Measurements from ENCODE around the gene LCP1. TPM values are rescaled to one million over a fixed set of nuclear protein-coding genes. Genes with fewer than 3 reads are reported as not detected.

Gene LCP1
- total RNA-seq, 1 experiment from 2014 or later = not detected

DNA sequence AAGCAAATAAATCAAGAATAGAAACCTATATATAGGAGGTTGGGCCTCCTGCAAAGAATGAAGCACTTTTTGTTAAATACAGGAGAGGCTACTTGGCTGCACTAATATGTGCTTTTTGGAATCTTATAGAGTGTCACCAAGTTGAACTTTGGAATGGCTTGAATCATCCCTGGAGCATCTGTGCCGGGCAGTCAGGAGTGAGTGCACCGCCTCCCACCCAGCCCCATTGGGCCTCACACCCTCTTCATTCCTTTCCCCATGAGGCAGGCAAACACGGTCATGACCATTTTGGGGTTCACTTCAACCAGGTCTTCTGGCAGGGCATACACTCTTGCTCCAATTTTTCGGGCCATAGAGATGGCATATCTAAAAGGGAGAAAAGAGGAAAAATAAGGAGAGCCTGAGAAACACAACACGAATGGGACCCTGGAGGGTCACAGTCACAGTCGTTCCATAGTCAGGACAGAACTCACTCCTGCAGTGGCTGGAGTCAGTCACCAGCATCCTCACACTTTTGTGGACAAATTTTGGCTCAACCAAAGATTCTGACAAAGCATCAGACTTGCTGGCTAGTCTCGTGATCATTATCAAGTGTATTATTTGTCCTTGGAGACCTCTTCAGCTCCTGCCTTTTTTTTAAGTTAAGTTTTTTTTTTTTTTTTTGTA, 54.5 kb downstream of the LCP1 start:
- DNase-seq (ENCODE audit: low read depth) = no peak

DNA sequence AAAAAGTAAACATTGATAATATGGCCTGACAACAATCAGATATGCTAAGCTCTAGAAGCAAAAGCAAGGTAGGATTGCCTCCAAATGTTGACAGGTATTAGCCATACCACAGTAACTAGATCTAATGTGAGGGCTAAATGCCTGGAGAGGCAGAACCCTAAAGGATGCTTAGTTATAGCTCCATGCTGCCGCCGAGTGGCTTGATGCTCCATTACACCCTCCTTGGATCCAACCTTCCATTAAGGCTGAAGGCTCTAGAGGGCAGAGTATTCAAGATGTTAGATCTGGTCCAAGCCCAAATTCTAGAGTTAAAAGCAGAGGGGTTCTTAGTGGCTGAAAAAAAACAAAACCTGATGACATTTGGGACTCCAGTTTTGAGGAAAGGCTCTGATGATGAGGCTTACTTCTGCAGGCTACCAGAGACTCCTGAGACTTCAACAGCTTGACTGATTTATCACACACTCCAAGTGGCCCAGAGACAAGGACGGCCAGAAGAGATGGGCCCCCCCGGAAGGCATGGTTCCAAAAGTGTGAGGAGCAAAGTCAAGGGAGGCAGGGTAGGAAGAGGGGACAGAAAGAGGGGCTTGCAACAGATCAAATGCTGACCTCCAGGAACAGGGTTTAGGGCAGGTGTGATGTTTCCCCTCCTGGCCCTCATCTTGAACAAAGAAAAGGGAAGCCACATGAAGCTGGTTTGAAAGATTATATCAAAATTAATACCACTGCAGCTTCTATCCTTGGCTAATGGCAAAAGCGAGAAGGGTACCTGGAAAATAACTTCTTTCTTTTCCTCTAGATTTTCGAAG, 55.2 kb downstream of the LCP1 start:
- peak; percentile 59 for DNase-seq (ENCODE audit: low read depth)

DNA sequence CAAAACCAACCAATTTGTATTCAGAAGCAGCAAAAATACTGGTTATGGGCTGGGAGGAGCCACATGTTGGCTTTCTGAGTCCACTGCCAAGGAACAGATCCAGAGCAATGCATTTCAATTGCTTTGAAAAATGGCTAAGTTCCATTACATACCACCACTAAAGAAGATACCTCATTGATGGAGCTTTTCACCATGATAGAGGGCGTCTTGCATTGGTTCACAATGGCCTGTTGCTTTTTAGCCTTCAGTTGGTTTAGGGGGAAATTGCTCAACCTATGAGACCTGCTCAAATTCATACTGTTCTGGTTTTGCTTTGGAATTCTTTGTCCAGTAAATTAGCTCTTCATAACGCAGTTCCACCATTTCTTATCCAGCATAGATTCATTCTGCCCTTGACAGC, 55.9 kb downstream of the LCP1 start:
- no peak for DNase-seq (ENCODE audit: low read depth)

DNA sequence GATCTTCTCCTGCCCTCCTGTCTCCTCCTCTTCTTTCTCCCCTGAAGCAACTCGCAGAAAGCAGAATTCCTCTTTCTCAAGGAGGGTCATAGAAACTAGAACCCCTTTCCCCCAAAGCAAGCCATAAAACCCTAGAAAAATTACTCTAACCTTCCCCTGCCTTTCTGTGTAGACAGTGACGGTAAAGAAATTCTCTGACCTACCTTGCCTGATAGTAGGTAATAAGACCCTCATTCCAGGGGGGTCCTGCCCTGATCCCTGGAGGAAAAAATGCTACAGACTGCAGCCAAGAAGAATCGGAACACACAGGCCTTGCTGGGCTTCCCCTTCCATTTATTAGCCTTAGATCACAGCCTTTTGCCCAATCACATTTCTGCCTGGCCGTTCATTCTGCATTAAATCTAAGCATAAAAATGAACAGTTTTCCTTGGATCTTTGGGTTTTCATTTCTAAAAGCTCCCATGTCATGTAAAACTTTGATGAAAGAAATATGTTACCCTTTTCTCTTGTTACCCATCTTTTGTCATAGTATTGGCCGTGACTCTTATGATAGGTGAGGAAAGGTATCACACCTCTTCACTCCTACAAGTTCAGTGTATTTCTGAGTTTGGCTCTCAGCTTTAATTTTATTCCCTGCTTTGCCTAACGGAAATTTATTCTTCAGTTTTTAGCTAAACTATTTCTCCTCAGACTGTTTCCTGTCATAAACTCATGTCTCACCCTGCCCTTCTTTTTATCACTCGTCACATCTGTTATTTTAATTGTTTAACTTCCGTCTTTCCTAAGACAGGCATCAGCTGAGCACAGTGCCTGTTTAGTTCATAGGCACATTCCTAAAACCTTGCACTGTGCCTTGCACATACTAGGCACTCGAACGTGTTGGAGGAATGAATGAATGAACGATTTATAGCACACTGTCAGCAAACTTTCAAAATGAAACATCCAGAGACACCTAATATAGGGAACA, 56.7 kb downstream of the LCP1 start:
- DNase-seq (ENCODE audit: low read depth) = no peak

DNA sequence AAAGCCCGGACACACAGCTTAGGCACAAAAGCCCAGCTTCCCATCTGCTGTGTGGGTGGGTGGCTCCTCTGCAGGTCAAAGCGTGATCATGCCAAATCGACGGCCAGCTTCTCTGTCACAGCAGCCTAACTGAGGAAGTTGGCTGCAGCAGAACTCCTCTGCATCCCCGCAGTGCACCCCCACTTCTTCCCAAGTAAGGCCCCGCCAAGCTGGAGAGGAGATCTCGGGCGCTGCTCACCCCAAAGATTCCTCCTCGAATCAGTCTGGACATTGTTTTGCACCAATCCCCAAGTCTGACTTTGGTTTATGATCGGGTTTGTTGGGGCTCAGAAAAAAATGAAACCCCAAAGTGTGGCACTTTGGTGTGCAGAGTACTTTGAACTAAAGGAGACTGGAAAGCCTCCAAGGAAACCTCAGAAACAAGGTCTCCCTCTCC, 57.4 kb downstream of the LCP1 start:
- no peak for DNase-seq (ENCODE audit: low read depth)

DNA sequence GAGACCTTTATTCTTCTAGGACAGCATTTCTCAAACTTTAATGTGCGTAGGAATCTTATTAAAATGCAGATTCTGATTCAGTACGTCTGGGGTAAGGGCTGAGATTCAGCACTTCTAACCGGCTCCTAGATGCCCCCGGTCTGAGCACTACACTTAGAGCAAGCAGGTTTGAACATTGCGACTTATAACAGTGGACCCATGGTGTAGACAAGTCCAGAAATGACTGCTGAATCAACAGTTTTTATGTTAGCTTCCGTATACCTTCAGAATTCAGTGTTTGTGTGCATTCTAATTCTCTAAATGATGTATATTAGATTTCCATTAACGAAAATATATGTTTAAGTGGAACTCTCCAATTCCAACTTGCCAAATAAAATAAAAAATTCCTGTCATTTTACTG, 59.7 kb downstream of the LCP1 start:
- no peak for DNase-seq (ENCODE audit: low read depth)

DNA sequence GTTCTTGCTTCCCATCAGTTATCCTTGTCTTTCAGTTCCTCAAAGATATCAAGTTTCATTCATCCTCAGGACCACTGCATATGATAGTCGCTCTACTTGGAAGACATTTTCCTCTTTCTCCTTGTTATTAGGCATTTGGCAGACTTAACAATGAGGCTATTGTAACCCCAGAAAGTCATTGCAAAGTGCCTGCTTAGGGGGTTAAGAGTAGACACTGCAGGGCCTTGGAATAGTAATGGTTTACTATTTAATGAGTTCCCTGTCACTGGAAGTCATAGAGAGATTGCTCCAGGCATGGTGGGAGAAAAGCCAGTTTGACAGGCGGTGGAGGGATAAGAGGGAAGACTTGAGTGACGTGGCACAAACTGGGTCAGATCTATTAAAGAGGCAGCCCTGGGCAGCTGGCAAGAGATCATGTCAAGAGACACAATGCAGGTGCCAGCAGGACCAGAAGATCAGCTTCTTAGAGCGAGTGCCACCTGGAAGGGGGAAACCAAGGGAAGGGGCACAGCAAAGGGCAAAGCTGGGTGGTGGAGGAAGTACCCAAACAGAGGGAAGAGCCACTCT, 60.3 kb downstream of the LCP1 start:
- DNase-seq (ENCODE audit: low read depth) = no peak

DNA sequence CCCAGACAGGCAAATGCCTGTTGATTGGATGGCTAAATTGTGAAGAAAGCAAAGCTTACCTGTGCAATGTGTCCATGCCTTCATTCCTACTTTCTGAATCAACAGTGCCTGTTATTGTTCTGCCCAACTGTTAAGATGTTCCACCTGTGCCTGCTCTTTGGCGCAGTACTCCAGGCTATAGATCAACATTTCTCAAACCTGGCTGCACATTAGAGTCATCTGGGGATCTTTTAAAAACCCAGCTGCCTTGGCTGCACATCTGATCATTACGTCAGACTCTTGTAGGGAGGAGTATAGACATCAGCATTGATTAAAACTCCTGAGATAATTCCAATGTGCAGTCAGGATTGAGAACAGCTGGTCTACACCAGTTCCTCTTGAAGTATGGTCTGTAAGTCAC, 60.9 kb downstream of the LCP1 start:
- DNase-seq (ENCODE audit: low read depth) = no peak

DNA sequence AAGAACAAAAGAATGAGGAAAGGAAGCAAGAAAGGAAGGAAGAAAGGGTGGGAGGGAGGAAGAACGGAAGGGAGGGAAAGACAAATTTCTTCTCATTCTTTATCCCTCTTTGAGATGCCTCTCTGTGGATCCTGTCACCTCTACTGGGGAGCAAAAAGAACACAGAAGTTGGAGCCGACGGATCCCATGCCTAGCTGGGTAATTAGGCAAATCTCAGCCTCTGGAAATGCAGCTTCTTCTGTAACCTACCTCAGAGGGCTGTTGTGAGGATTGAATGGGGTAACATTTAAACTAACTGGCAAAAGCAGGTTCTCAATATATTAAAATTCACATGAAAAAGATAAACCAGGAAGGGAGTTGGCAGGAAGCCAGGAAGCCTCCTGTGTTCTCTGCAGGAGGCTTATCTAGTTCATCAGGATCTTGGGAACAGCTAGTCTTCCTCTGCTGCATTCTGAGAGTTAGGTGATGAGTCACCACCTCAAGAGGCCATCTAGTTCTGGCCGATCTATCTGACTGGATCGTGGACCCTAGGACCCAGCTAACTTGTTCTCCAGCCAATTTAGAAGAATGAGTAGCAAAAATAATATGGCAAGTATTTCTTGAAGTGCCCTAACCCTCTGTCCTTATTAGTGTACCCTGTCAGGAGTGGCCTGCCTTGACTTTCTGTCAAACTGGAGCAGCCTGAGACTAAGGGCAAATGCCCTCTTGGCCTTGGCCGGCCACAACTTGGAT, 61.9 kb downstream of the LCP1 start:
- DNase-seq (ENCODE audit: low read depth) = peak; percentile 53

DNA sequence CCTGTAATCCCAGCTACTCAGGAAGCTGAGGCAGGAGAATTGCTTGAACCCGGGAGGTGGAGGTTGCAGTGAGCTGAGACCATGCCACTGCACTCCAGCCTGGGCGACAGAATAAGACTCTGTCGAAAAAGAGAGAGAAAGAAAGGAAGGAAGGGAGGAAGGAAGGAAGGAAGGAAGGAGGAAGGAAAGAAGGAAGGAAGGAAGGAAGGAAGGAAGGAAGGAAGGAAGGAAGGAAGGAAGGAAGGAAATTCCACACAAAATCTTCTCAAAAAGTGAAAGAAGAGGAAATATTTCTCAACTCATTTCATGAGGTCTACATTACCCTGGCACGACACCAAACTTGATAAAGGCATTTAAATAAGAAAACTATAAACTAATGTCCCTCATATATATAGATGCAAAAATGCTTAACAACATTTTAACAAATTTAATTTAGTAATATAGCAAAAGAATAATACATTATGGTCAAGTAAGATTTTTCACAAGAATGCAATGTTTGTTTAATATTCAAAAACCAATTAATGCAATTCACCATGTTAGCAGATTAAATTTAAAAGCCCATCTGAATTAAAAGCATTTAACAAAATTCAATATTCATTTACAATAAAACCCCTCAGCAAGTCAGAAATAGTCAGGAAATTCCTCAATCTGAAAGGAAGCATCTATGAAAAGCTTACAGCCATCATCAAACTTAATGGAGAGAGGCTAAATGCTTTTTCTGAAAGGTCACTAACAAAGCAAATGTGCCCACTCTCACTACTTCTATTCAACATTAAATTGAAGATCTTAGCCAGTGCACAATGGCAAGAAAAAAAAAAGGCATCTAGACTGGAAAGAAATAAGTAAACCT, 65.1 kb downstream of the LCP1 start:
- DNase-seq (ENCODE audit: low read depth) = no peak

DNA sequence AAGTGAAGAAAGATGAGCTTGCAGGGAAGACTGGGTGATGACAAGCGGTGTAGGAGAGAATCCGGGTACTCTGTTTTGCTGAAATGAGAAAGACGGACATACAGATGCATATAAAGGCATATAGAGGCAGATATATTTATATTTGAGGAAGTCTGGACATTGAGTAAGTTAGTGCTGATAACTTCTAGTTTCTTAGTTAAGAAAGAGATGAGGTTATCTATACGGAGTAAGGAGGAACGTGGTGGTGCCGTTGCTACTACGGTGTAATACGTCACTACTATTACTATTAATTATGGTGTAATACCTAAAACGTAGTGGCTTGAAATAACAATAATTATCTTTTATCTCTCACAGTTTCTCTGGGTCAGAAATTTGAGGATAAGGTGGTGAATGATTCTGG, 67.4 kb downstream of the LCP1 start:
- DNase-seq (ENCODE audit: low read depth) = no peak

DNA sequence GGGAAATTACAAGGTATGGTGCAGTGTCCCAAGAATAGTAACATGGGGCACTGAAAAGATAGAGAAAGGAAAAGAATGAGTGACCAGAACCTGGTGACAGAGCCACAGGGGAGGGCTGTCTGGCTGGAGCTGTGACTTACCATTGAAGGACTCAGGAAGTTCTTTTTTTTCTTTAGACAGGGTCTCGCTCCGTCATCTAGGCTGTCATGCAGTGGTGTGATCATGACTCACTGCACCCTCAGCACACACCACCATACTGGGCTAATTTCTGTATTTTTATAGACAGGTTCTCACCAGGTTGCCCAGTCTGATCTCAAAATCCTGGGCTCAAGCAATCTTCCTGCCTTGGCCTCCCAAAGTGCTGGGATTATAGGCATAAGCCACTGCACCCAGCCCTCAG, 68.4 kb downstream of the LCP1 start:
- DNase-seq (ENCODE audit: low read depth) = peak; percentile 6

DNA sequence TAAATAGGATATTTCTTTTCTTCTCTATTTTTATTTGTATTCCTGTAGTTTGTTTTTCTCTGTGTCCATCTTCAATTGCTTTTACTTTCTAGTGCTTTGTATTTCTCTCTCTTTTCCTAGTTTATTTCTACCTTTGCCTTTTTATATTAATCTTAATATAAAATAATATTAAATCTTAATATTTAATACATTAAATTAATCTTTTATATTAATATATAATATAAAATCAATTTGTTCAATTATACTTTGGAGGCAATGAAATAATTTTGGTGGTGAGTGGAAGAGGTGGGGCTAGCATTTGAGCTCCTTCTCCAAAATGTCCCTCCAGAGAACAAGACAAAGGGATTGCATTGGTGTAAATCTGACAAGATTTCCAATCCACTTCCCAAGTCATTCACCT, 70.8 kb downstream of the LCP1 start:
- DNase-seq (ENCODE audit: low read depth) = no peak

DNA sequence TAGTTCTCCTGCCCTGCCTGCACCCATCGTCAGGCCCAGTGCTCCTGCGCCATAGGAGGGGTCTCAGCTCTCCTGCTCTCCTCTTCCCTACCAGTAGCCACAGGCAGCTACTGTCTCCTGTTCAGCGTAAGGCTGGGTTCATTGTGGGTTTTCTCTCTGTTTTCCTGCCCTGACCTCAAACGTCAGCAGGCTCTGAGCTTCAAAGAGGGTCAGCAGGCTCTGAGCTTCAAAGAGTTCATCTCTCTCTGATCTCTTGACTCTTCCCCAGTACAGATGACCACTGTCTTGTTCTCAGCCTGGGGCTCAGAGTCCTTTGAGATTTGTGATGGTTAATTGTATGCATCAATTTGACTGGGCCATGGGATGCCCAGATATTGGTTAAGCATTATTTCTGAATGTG, 72.5 kb downstream of the LCP1 start:
- DNase-seq (ENCODE audit: low read depth) = no peak

DNA sequence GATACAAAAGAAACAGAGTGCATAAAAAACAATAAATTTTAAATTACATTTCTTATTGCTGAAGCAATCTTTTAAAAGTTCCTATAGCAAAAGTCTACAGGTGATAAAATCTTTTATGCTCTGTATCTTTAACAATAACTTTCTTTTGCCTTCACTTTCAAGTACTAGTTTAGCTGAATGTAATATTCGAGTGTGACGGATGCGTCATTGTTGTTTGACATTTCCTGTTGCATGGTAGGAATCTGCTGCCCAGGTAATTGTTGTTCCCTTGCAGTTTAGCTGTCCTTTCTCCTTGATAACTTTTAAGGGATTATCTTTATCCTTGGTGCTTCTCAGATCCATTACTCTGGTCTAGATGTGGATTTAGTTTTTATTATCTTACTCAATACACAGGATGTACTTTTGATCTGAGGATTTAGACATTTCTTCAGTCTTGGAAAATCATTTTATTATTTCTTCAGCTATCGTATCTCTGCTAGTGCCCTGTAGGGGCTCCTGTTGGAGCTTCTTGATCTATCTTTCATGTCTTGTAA, 75.1 kb downstream of the LCP1 start:
- no peak for DNase-seq (ENCODE audit: low read depth)

DNA sequence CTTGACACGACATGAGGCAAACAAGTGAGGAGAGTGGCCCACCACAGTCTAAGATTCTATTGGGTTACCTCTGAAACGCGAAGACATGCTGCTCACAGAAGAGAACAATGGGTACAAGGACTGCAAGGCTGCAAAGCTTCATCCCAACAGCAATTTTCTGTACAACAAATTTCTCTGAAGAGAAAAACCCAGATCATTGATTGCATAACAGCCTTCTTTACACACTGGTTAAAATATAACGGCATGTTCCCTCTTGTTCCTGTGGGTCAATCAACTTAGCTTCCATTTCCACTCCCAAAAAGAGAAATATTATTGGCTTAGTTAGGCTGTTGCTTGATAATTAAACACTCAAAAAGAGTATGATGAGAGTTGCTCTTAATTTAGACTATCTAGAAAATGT, 77.1 kb downstream of the LCP1 start, which contains the start of gene CPB2:
CPB2 (minus strand) TSS at position 166 of the 400 bp plus-strand sequence; CDS start at position 142, 24 bp downstream.
- no peak for DNase-seq (ENCODE audit: low read depth)

DNA sequence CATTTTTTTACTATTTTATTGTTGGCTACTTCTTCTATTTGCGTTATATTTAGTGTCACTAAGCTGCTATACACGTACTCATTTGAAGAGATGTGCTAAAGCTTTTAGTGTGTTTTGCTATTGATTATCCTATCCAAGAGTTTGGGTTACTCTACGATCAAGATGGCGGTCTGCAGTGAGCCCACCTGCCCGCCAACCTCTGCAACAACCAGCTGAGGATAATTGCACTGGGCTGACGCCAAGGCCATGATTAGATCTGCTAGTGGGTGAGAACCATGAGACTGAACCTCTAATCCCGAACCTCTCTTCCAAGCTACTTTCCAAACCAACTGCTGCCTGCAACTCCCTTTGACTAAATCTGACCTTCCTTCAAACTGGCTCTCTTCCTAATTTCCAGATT, 78.9 kb downstream of the LCP1 start:
- DNase-seq (ENCODE audit: low read depth) = no peak

DNA sequence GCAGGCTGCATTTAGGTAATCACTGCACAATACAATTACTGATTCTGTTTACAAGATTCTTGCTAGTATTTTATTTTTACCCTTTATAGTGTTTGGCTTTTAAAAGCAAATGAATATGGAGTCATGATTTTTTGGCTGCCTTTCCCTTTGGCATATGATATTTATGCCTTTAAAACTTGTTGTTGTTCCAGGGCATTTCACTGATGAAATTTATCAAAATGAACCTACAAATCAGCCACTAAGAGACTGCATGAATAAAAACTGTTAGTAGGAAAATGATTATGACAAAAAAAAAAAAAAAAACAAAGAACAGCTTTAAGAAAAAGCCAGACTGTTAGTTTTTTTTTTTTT, 79.7 kb downstream of the LCP1 start:
- DNase-seq (ENCODE audit: low read depth) = no peak

DNA sequence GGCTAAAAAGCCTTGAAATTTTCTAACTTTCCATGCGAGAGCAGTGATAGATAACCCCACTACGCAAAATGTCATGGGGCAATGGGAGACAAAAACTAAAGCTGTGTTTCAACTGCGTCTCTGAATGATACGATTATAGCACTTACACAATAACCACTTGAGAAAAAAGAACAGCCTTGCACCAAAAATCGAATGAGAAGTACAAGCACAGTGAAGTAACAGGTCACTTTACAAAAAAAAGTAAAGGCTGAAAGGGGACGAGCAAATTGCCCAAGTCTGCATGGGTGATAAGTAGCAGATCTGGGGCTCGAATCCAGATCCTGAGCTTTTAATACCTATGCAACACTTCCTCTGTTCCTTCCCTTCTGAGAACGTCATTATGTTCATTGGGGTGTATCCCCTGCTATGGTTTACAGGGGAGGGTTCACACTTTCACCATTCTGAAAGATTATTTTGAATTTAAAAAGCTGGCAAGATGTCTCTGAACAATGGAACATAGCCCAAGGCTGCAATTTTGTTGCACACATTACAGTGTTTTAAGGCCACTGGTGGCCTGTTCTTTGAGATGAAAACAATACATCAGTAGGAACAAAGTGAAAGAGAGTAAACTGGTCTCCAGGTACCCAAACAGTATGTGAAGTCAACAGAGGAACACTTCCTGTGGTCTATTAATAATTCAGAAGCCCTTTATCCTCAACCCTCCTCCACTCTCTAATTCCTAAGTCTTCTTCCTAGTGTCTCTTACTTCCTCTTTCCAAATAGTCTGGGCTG, 80.3 kb downstream of the LCP1 start:
- no peak for DNase-seq (ENCODE audit: low read depth)
